DMS 273 treated with DMSO at 0.1 percent for 48 hours (cell line): Measurements from ENCODE around the gene LRRTM3.

ENCODE experiments used
- DNase-seq: peaks from one replicate; lab custom pipeline; 2025; lab: John Stamatoyannopoulos, UW

Gene LRRTM3

GRCh38 chr10:66934711-66935110 is 8.9 kb downstream of the LRRTM3 start:
- no peak for DNase-seq

GRCh38 chr10:66940965-66941364 is 15.1 kb downstream of the LRRTM3 start:
- no peak for DNase-seq

DNA sequence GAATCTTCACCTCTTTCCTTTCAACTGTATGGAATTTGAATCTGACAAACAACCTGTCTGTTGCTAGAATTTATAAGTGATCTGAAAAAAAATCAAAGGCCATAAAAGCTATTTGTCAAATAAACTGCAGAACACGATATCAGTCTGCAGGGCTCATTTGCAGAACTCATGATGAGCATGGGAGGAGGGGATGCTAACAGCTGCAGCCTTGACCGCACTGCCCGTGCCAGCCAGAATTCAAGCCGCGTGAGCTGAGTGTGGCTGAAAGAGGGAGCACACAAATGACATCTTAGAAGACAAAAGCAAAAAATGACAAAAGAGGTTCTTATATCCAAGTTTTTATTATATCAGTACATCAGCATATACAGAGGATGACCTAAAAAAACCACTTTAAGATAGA is 15.7 kb downstream of the LRRTM3 start:
- DNase-seq: no peak

DNA sequence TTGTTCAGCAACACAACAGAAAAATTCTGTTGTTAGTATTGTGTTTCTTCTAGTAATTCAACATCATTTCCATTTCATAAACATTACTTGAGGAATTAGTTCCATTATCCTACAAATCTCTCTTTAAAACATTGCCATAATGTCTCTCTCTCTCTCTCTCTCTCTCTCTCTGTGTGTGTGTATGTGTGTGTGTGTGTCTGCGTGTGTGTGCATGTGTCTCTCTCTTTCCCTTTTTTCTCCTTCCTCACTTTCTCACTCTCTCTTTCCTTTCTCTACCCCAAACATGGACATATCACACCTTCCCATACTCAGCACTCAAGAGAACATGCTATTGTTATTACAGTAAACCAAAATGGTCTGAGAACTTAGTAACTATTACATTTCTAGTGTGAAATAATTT is 16.6 kb downstream of the LRRTM3 start:
- no peak for DNase-seq

- no peak for DNase-seq
These were observed 17.8 kb downstream of the LRRTM3 start for GRCh38 chr10:66943590-66943989.

DNA sequence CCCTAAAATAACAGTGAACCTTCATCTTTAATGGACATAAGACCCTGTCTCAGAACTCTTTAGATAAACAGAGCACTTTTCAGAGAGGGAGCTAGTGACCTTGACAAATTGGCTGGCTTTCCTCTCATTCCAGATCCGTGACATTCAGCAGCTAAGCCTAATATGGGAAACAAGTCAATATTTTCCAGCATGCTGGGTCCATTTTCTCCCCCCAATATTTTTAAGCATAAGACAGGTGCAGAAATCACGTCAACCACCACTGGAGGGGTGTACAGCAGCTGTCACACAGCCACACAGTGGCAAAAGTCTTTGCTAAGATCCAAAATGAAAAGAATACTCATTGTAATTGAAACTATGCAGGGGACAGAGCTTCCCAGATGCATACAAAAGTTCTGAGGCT is 26.1 kb downstream of the LRRTM3 start:
- no peak for DNase-seq

- no peak for DNase-seq
These were observed 32.6 kb downstream of the LRRTM3 start for GRCh38 chr10:66958466-66958865.

- DNase-seq: no peak
These were observed 39.1 kb downstream of the LRRTM3 start for GRCh38 chr10:66964946-66965345.

GRCh38 chr10:66980246-66980815 is 54.5 kb downstream of the LRRTM3 start:
- no peak for DNase-seq

- no peak for DNase-seq
These were observed 55.7 kb downstream of the LRRTM3 start for GRCh38 chr10:66981361-66982052.

- no peak for DNase-seq
These were observed 56.2 kb downstream of the LRRTM3 start for GRCh38 chr10:66982053-66982420.

- DNase-seq: no peak
These were observed 57.1 kb downstream of the LRRTM3 start for GRCh38 chr10:66982792-66983474.

GRCh38 chr10:66983475-66983818 is 57.6 kb downstream of the LRRTM3 start:
- no peak for DNase-seq

DNA sequence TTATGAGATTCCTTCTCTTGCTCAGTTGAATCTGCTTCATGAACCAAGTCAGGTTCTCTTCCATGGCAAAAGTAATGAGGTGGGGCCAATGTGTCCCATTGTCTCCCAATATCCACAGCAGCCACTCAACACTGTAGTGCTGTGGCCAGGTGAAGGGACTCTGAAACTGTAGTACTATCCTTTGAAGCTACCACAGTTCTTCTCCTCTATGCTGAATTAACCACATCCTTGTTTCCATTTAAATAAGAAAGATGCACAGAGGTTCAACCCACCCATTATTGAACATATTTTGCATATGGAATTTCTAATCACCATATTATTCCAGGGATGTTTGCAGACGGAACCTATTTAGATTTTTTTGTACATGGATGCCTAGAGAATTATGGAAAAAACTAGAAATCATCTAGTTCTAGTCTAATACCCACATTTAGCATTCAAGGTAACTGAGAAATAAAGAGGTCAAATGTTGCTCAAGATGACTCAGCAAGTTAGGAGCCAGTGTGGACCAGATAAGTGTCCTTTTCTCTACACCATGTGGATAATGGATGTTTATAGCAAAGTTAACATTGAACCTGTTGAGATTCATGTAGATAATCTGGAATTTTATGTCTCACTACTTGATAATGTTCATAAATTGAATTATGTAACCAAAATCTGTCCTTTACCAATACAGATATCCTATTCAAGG is 64.5 kb downstream of the LRRTM3 start:
- DNase-seq: no peak

DNA sequence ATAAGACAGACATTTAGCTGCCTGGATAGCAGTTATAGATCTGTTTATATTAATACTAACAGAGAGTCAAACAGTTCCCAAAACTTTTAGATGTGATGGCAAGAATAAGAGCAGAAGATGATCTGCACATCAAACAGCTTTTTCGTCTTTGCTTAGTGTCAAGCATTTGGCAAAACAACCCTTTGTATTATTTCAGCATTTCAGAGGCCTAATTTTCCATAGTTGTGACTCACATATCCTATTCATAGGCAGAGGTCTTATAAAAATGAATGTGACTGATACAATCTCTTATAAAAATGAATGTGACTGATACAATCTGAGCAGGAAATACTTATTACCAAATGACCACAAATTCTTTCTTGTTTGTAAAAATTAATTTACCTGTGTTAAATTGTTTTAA is 71.2 kb downstream of the LRRTM3 start:
- no peak for DNase-seq

GRCh38 chr10:66999762-67000545 is 74.1 kb downstream of the LRRTM3 start:
- DNase-seq: no peak

DNA sequence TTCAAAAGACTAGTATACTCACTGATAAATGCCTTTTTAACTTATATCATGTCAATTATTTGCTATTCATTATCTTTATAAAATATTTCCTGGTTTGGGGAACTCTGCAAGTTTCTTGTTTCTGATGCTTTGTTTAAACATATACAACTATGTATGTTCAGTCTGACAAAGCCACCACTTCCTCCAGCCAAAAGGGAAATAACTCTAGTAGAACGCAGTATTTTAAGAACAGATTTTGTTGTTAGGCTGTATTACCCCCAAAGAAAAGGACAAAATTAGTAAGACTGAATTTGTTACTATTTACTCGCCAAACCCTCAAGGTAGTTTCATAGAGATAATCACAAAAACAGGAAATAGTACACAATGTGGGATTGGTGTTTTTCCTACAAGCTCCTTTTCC is 78.9 kb downstream of the LRRTM3 start:
- DNase-seq: no peak

DNA sequence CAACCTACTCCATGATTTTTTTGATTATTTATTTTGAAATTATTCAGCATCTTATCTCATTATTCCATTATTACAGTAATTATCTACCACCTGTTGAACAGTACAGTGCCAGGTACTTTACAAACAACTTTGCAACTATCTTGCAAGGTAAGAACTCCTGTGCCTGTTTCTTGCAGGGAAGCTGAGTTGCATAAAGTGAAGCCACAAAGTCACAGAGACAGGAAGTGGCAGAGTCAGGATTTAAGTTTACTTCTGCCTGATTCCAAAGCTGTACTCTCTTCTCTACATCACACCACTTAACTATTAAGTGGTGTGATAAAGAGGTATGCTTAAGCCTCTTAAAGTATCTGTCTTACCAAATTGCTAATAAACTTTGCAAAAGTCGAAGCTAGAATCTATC is 80.1 kb downstream of the LRRTM3 start:
- DNase-seq: no peak

DNA sequence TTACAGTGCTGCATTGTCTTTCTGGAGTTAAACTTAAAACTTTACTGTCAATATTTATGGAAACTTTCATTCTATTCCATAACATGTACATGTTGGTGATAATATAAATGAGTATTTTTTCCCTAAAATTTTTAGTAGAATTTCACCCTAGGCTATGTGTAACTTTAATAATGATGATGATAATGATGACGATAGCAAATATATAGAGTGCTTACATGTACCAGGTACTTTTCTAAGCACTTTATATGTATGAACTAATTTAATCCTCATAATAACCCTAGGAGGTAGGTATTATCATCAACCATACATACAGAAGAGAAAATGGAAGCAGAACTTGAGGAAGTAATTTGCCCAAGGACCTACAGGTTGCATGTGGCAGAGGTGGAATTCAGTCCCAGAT is 85.6 kb downstream of the LRRTM3 start:
- no peak for DNase-seq

GRCh38 chr10:67011981-67012380 is 86.1 kb downstream of the LRRTM3 start:
- no peak for DNase-seq

DNA sequence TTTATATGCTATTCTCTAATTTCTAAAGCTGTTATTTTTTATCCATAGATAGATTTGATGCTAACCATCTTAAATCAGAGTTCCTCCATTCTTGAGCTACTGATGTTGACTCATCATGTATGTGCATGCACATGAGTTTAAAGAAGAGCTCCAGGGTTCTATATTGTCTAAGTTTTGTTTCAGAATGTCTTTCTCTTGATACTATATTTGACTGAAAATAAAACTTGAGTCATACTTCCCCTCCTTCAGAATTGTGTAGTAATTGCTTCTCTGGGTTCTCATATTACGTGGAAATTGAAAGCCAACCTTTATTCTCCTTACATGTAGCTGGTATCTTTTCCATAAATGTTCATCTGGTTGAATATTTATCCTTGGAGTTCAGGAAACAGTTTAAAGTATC is 89.4 kb downstream of the LRRTM3 start:
- DNase-seq: no peak

DNA sequence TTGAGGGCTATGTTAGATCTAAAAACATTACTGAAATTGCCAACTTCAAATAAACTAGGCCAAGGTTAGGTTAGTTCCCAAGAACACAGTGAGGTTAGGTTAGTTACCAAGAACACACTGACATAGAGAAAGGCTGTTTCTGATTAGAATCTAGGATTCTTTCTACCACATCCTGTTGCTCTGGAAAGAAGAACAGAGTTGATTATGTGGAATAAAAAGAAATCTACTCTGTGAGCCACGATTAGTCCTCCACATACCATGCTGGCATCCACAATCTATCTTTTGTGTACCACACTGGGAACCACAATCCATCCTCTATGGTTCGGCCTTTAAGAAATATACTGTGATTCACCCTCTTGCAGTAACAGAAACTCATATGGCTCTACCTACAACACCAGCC is 91.4 kb downstream of the LRRTM3 start:
- no peak for DNase-seq
